Hepatic stellate cell (primary cell): ENCODE data around the gene SEC24D.

Experiments
- DNase-seq: peaks from one replicate; pipeline ENCODE4 v3.0.0; 2011; ENCODE audit warnings: low spot score

SEC24D gene

DNA sequence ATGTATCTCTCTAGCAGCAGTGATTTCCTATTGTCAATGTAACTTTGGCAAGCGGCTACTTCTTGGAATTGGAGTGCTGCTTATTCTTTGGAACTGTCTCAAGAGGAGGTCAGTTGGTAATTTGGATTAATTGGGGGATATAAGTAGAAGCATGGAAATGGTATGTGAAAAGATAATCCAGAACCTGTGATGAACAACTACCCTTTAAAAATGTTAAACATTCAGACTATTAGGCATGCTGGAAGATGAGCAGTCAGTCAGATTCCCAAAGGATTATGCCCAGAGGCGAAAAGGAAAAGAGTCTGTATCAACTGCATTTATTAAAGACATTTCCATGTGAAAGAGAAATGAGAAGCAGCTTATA, 62.5 kb downstream of the SEC24D start:
- DNase-seq = no peak

DNA sequence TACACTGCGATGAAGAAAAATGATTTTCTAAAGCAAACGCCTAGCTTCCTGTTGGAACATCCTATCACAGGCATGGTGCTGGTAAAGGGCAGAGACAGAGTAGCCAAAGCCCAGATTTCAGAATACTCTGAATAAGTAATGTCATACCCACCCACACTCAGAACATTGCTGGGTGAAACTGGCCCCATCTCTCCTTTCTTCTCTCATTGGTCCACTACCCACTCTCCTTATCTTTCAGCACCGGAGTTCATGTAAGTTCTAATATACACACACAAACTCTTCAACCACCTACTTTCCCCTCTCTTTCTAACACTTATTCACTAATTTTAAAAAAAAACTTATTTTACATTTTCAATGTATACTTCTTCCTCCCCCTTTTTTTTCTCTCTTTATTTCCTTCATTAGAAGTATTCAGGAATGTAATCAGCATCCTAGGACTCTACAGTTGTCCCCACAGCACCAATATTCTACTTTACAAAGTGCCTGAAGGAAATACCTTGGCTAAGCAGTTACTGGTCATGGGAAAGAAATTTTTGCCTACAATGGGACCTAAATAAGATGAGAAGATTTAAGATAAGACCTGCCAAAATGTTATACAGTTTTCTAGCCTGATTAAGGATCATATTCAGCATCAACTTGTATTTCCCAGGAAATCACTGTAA, 63.0 kb downstream of the SEC24D start:
- no peak for DNase-seq

DNA sequence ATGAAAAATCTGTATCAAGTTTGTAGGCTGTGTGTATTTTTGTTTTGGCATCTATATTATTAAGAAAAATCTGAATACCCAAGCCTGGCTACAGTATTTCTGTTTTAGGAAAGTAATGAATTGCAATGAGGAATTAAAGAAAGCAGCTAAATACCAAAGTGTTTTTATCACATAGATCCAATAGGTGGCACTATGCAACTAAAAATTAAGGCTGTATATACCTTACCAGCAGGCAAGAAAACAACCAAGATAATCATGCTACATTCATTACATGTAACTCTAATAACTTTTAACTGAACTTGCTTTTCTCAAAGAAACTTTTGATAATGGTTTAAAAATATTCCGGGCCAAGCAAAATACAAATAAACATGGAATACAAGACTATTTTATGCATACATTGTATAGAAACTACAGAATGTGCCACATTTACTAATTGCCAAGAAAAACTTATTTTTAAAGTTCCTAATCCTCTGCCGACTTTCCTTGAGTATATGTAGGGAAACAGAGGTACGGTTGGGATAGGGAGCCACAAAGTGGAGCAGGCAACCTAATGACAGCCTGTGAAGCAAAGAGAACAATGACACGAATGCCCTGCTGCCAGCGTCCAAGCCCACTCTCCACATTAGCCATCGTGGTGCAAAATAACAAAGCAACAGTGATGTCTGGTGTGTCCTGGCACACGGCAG, 63.7 kb downstream of the SEC24D start:
- no peak for DNase-seq

DNA sequence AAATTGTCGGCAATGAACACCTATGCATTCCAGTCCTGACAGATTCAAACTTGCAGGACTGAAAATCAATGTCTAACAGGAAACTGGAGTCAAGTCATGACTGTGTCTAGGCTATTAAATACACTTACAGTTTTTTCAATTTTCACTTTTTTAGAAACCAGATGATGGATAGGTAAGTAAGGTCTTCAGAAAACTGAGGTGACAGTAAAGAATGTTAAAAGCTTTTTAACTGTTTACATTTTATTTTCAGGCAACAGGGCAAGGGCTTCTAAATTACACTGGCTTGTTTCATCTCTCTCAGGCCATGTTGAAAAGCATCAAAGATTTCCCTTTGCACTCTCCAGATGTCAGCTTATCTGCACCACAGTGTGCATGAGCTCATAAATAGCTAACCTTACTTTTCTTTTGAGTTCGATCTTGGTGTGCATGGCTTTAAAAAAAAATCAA, 65.2 kb downstream of the SEC24D start:
- DNase-seq = no peak

DNA sequence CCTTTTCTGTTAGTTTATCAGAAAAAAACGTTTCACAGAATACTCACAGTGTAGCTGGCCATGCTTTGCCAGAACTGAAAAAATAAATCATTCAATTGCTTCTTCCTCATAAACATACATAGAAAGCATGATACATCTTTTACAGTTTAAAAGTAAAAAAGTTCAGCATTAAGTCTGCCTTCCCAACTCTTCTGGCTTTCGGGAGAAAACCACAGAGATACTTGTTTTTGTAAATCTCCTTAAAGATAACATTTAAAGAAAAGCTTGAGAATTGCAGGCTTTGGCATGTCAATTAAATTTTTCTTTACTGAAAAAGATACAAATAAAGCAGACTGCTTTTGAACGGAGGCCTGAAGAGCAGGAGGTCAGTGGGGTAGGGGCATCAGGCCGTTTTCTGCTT, 66.8 kb downstream of the SEC24D start:
- no peak for DNase-seq

DNA sequence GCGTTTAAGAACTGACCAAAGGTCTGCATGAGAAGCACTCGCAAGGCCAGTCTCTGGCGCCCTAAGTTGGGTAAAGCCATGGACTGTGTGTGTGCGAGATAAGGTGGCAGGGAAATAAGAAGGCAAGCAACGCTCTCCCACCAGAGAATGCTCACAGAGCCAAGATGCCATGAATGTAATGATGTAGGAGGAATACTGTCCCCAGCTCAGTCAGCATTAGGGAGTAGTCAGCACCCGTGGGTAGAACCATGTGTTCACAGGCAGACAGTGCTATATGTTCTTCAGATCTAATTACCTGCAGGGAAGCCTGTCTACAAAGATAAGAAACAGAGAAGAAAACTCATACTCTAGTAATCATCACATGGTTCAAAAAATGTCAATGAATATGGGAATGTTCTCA, 68.8 kb downstream of the SEC24D start:
- DNase-seq = no peak

DNA sequence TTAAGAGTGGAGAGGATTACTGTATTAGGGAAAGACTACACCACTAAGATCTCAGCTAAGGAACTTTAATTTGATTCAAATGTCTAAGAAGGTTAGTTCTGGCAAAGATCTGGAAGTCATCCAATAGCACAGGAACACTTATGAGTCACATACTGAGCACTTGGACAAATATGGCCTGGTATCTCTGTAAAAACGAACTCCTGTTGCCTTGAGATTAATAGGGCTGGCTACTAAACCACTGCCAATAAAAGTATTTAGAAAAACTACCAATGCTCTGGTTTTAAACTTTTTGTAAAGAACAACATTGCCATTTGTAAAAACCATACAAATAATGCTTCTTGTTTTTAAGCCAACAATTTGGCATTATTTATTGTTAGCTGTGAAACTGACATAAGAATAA, 70.5 kb downstream of the SEC24D start:
- peak; percentile 58 for DNase-seq

DNA sequence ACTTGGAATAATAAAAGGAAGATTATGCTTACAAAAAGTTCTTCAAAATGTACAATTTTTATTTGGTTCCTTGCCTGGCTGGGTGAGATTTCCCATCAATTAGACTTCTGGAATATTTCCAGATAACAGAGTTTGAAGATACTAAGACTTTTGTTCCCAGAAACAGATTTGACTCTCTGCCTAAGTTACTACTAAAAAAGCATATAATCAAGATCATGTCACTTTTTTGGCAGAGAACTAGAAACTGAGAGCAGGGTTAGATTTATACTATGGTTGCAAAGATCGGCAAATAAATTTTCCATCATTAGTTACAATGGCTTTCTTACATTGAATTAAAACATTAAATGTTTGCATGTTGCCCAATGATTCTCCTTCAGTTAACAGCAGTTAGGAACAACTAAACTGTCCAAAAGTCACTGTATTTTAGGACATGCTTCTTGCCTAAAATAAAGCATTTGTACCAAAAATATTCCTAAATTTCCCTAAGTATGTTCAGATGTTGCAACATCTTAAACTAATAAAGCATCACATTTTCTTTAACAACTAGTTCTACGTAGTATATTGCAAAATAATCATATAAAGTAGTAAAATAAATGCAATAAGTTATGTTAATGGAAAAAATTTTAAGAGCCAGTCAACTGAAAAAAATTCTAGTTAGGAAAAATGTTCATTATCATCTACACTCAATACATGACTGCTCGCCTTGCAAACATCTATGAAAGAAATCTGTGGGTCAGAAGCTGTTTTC, 73.0 kb downstream of the SEC24D start:
- no peak for DNase-seq

DNA sequence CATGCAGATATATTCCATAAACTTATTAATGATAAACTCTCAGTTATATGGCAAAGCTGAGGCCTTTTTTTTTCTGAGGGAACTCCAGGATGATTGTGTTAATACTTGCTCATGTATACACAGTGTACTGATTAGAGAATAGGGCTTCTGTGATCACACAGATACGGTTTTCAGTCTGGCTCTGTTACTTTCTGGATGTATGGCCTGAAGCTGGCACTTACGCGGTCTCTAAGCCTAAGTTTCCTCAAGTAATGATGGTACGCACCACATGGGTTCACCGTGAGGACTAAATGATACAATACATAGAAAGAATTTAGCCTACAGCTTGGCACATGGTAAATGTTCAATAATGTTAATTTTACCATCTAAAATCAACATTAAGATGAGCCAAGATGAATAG, 73.8 kb downstream of the SEC24D start:
- no peak for DNase-seq

DNA sequence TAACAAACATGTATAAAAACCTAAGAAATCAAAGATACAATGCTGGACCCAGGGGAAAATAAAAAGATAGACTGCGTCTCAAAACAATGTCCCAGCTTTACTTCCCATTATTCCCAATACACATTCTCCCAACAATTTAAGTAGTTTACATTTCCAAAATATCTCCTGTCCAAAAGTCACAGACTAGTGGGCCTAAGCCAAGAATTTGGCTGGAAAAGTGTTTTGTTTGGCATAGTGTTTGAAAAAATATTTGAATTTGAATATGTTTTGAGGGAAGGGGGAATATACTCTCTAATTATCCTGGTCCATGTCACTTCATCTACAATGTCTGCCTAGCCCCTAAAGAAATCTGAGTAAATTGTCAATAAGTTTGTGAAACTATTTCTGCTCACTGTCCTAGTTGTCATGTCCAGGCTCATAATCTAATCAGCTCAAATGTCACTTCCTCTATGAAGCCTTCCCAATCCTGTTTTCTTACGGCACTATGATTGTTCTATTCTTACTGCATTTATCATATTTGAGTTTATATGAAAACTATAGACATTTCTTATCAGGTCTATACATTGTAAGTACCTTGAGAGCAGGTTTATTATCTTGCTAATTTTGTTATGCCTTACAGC, 74.4 kb downstream of the SEC24D start:
- no peak for DNase-seq

DNA sequence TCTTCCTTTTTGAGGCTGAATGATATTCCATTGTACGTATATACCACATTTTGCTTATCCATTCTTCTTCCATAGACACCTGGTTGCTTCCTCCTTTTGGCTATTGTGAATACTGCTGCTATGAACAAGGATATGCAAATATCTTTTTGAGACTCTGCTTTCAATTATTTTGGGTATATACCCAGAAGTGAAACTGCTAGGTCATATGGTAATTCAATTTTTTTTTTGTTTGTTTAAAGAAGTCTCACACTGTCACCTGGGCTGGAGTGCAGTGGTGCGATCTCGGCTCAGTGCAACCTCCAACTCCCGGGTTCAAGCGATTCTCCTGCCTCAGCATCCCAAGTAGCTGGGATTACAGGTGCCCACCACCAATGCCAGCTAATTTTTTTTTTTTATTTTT, 75.4 kb downstream of the SEC24D start:
- no peak for DNase-seq

DNA sequence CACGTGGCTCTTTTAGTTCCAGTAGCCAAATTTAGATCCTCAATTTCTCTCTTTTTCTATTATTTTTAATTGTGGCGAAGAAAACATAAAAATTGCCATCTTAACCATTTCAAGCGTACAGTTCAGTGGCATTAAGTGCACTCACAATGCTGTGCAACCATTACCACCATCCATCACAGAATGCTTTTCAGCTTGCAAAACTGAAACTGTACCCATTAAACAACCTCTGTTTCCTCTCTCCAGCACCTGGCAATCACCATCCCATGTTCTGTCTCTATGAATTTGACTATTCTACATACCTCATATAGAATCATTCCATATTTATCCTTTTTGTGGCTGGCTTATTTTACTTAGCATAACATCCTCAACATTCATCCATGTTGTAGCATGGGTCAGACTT, 75.8 kb downstream of the SEC24D start:
- no peak for DNase-seq

DNA sequence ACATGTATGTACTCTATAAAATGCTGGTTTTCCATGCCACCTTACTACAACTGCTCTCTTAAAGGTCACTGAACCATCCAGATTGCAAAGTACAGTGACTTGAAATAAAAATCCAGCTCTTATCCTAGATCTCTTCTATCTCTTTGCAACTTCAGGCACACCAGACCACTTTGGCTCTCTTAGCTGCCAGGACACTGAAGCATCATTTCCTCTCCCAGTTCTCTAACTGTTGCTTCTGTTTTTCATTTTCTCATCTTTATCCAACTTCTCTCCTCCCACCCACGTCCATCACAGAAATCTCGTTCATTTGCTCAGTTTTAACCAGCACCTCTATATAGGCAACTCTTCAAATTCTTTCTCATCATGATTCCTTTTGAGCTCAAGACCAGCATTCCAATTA, 76.4 kb downstream of the SEC24D start:
- DNase-seq = no peak

DNA sequence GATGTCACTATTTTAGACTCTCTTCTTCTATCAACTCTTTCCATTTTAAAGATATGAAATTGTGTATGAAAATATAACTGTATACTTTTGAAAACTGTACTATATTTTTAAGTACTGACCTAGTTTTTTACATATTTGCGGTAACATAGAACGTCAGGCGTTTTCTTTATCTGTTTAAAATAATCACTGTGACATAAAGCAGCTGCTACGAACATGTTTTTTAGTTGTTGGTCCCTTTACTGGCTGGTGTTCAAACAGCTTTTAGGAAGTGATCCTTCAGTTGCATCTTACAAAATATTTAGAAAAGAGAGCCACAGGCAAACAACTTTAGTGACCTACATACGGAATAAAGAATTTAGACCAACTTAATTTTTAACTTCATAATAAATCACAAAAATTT, 77.6 kb downstream of the SEC24D start:
- DNase-seq = no peak

DNA sequence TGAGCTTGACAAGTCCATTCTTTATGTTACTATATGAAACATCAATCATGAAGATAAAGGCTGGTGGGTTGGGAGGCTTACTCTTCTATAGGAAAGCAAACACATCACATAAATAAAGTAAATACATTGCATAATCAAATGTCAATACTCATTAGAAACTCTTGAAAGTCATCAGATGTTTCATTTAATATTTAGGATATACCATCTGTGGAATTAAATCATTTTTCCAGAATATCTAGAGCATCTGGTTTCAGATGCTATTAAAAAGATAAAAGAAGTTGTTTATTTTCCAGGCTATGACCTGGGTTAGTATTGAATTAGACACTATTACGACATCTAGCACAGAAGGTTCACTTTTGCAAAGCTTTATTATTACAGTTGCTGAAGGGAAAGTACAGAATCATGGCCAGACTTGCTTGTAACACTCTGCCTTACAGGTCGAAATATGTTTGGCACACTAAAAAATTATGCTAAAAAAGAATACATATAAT, 78.1 kb downstream of the SEC24D start:
- no peak for DNase-seq

DNA sequence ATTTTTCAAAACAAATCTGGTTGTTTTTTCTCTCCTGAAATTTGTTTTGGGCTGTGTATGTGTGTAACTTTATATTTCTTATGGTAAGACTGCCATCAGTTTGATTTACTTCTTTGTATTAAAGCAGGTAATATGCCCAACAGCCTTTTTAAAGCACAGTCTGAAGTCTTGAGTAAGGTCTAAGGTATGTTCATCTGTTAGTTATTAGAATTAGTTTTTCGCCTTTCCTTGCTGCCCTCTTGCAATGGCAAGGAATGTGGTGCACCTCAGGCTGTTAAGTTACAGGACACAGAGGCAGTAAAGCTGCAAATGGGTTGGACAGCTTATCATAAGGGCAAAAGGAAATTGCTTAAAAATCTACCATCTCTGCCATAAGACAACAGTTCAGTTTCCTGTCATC, 79.0 kb downstream of the SEC24D start:
- DNase-seq = no peak

DNA sequence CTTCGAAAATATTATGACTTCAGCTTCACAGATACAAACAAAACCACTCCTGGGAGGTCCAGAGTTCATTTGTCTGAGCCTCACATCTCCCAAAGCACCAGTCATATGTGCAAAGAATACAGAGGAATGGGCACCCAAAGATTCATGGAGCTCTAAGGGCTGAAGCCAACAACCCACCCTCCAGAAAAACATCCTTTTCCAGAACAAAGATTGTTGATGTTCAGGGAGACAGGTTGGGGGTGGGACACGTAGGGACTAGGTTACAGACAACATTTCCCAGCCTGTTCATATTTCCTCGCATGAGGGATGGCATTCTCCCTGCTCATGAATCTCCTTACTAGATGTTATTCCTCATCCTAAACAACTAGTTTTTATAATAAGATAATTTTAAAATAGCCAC, 79.5 kb downstream of the SEC24D start:
- no peak for DNase-seq

DNA sequence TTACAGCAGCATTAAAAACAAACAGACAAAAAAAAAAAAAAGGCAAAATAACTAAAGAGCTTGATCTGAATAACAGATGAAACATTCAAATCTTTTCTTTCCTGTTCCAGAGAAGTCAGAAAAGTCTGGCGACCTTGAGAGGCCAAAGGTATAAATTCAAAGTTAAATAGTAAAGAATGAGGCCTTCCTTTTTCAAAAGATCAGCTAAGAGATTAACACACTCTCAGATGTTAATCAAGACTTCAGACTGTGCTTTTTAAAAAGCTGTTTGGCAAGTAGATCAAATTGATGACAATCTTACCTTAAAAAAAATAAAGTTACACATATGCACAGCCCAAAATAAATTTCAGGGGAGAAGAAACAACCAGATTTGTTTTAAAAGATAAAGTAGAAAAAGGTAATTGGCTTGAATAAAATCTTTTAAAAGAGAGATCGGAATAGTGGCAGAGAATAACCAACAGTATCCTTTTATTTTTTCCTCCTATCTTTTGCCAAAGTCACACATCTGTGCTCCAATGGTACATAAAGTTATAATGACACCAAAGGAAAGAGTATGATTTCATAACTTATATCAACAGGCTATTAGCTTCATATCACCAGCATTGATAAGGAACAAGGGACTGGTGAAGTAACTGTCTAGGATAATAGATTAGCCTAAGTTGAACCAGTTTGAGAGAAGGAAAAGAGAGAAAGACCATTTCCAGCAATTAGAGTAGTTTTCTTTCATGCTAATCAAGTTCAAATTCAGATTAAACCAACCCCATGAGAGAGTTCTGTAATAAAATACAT, 80.3 kb downstream of the SEC24D start:
- no peak for DNase-seq

DNA sequence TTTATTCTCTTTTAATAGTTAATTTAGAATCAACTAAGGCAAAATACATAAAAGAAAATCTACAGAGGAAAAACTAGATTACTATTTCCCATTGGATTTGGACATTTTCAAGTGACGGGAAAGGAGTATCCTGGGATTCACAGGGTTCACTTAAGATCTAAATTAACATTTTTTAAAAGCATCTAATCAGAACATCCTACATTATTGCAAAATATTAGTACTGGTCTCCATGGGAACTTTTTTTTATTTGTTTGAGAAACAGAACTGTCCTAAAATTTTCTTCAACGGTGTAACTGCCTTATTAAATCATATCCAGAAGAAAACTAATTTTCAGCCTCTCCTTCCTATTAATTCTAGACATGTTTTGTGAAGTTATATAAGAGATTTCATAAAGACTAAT, 81.0 kb downstream of the SEC24D start:
- no peak for DNase-seq

DNA sequence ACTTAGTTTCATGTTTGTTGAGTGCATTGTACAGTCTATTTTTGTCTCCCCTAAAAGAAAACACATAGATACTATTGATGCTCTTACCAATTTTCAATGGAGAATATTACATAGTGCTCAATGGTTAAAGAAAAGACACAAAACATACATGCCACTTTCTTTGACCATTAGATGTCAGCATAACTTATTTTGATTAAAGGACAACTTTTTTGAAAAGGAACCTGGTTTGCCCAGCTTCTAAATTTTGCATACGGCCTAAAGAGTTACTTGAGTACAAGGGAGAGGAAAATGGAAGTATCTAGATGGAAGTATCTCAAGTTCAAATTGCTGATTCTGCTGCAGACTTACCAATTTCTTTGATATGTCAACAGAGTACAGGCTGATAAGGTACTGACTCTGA, 82.2 kb downstream of the SEC24D start:
- DNase-seq = no peak

DNA sequence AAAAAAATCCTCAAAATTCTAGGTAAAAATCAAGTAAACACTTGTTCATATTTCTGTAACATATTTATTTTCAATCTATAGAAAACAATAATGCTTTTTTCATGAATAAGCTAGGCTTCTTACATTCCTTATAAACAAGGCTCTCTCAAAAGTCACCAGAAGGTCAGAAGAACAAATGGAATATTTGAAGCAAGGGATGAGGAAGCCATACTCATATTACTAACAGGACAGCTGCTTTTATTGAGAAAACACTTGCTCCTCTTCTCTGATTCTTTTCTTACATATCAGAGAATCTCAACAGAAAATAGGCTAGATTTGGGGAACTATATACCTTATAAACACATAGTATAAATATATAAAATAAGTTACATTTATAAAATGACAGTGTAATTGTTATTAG, 82.8 kb downstream of the SEC24D start:
- no peak for DNase-seq

DNA sequence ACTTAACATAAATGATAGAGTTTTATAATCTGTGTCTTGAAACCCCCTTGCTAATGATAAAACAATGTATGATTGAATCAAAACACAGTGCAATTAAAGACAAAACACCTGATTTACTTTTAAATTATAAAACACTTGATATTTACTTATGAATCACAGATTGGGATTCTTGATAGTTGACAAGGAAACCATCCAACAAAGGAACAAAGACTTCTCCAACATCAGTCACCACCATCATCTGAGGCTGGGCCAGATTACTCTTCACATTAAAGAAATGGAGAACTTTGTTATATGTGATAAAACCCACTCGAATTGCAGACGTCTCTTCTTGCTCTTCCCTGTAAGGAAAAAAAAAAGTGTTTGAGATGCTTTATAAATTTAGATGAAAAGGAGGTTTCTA, 83.4 kb downstream of the SEC24D start:
- DNase-seq = no peak
